ENCODE measurements around the gene TET1.

DNA sequence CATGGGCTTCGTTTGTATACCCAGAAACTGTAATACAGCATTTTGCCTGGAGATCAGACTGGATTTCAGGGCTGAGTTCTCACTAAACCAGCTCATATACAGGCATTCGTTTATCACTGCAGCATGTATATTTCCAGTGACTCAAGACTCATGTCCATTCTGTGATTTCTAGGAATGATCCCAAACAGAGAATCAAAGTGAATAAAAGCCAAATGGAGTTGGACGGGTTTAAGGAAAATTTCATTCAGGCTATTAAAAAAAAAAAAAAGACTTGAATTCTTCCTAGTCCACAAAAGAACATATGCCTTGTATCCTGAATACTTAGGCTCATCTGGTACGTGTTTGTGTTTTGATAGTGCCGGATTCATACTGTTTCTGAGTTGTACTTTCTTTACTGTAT is 46.8 kb downstream of the TET1 start:
- no peak for TF ChIP-seq EP300 (IDR thresholded peaks at IDR 0.05)
- TF ChIP-seq CTCF (IDR thresholded peaks at IDR 0.05), result no peak
- TF ChIP-seq, protein P1, sequence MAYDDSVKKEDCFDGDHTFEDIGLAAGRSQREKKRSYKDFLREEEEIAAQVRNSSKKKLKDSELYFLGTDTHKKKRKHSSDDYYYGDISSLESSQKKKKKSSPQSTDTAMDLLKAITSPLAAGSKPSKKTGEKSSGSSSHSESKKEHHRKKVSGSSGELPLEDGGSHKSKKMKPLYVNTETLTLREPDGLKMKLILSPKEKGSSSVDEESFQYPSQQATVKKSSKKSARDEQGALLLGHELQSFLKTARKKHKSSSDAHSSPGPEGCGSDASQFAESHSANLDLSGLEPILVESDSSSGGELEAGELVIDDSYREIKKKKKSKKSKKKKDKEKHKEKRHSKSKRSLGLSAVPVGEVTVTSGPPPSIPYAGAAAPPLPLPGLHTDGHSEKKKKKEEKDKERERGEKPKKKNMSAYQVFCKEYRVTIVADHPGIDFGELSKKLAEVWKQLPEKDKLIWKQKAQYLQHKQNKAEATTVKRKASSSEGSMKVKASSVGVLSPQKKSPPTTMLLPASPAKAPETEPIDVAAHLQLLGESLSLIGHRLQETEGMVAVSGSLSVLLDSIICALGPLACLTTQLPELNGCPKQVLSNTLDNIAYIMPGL (CRISPR knock-in tag; IDR thresholded peaks at IDR 0.05; ENCODE audit: borderline replicate concordance), result no peak
- no peak for TF ChIP-seq MAX (IDR thresholded peaks at IDR 0.05)
- TF ChIP-seq, protein P2, sequence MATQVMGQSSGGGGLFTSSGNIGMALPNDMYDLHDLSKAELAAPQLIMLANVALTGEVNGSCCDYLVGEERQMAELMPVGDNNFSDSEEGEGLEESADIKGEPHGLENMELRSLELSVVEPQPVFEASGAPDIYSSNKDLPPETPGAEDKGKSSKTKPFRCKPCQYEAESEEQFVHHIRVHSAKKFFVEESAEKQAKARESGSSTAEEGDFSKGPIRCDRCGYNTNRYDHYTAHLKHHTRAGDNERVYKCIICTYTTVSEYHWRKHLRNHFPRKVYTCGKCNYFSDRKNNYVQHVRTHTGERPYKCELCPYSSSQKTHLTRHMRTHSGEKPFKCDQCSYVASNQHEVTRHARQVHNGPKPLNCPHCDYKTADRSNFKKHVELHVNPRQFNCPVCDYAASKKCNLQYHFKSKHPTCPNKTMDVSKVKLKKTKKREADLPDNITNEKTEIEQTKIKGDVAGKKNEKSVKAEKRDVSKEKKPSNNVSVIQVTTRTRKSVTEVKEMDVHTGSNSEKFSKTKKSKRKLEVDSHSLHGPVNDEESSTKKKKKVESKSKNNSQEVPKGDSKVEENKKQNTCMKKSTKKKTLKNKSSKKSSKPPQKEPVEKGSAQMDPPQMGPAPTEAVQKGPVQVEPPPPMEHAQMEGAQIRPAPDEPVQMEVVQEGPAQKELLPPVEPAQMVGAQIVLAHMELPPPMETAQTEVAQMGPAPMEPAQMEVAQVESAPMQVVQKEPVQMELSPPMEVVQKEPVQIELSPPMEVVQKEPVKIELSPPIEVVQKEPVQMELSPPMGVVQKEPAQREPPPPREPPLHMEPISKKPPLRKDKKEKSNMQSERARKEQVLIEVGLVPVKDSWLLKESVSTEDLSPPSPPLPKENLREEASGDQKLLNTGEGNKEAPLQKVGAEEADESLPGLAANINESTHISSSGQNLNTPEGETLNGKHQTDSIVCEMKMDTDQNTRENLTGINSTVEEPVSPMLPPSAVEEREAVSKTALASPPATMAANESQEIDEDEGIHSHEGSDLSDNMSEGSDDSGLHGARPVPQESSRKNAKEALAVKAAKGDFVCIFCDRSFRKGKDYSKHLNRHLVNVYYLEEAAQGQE (IDR thresholded peaks at IDR 0.05), result no peak
- no peak for TF ChIP-seq ESRRA (IDR thresholded peaks at IDR 0.05; ENCODE audit: borderline replicate concordance, low read length)
- no peak for TF ChIP-seq MAFK (IDR thresholded peaks at IDR 0.05; ENCODE audit: partially characterized antibody)
- no peak for TF ChIP-seq POLR2A (IDR thresholded peaks at IDR 0.05; ENCODE audit: low read length)
- TF ChIP-seq MYC (IDR thresholded peaks at IDR 0.05; ENCODE audit: borderline replicate concordance, low read length), result no peak

All from A549 (cell line).